HUDEP-2 (cell line): ENCODE data around the gene CASP7.
"Not testable (repeated sequence)": the region's sequence is repeated elsewhere in the genome, so short reads cannot be mapped to it uniquely, and the experiment has no call there.

Experiments used
- DNase-seq, 76 experiments: peaks; one replicate each; lab custom pipeline; 2025; ENCODE audit not compliant: unreplicated experiment in 76 of 76; lab: John Stamatoyannopoulos, UW

Gene CASP7

DNA sequence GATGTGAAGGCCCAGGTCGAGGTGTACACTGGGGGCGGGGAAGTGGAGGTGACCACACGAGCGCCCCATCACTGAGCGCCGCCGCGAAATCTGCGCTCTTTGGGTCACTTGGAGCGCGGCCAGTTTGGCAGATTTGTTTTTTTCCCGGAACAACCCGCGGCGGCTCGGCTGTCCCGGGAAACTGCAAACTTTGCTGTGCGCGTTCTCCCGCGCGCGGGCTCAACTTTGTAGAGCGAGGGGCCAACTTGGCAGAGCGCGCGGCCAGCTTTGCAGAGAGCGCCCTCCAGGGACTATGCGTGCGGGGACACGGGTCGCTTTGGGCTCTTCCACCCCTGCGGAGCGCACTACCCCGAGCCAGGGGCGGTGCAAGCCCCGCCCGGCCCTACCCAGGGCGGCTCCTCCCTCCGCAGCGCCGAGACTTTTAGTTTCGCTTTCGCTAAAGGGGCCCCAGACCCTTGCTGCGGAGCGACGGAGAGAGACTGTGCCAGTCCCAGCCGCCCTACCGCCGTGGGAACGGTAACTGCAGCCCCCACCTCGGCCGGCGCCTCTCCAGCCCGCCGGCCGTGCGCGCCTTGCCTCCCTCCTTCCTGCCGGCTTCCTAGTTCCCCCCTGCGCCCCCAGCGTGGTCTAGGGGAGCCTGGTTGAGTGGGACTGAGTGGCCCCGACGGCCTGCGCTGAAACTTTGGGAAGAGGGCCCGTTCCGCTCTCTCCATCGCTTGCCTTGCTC, at the start of gene CASP7:
Gene CASP7, plus strand, starts transcription at position 450 of the 727 bp plus-strand sequence. CDS start 17,582 bp downstream, outside the sequence.
- peak in 66 of 76 experiments; percentile 1 to 67 (median 42) for DNase-seq

DNA sequence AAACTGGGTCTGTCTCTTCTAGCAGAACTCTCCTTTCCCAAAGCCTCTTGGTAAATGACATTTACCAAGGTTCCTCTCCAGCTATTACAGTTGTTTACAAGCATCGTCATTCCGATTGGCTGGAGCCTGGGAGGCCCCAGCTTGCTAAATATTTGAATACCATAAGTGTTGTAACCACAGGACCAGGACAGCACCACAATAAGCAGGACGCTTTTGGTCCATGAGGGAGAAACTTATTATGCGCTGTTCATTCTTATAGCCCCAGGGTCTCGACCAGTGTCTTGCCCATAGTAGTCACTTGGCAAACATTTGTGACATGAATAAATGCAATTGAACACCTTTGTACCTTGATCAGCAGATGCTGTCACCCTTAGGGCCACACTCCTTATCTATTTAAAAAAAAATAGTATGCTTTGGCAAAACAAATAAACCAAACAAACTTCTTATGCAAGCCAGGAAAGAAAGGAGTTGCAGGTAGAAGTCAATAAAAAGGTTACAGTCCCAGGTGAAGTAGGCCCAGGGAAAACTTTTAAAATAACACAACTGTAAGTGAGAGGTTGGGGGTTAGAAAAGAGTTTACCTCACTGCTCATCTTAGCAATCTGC, 48.7 kb upstream of the CASP7 start:
- no peak for DNase-seq

DNA sequence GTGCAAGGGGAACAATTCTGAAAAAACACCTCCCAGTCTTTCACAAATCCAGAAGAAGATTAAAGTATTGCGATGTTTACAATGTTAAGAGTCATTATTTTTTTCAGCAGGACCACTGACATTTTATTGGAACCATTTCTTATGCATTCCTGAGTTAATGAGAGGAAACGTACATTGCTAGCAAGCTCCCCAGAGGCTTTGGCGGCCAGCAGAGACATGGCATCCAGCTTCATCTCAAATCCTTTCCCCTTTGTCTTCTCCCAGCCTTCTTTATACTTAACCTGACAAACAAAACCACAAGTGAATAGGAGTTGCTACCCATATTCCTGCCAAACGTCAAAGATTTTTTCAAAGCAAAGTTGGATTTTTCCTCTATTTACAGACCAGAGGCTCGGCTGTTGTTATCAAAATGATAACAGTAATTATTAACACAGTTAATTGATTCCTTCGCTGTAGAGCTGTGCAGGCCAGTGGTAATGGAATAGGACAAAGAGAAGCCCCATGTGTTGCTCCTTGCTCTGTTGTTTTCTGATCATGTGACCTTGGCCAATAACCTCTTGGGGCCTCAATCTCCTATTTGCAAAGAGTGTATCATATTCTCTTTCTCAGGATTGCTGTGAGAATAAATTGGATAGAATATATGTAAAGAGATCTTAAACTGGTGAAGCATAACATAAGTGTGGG, 47.9 kb upstream of the CASP7 start:
- DNase-seq: no peak

GRCh38 chr10:113639966-113640365, 39.7 kb upstream of the CASP7 start:
- no peak for DNase-seq

DNA sequence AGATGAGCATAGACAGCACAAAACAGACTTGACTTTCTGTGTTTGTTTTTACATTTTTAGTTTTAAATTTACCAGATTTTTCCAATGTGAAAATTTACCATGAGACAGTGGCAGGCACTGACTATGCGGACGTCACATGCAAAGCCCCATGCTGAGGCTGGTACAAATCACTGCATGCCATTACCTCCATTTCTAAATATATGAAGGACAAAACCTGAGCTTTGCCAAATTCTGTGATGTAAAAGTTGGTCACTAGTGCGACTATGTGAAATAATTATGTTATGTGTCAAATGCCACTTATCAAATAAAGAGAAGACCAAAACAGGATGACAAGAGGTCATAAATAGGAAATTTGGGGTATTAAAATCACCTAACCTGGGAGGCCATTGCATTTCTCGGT, 38.0 kb upstream of the CASP7 start:
- no peak for DNase-seq

GRCh38 chr10:113643183-113643582, 36.5 kb upstream of the CASP7 start:
- DNase-seq: no peak

DNA sequence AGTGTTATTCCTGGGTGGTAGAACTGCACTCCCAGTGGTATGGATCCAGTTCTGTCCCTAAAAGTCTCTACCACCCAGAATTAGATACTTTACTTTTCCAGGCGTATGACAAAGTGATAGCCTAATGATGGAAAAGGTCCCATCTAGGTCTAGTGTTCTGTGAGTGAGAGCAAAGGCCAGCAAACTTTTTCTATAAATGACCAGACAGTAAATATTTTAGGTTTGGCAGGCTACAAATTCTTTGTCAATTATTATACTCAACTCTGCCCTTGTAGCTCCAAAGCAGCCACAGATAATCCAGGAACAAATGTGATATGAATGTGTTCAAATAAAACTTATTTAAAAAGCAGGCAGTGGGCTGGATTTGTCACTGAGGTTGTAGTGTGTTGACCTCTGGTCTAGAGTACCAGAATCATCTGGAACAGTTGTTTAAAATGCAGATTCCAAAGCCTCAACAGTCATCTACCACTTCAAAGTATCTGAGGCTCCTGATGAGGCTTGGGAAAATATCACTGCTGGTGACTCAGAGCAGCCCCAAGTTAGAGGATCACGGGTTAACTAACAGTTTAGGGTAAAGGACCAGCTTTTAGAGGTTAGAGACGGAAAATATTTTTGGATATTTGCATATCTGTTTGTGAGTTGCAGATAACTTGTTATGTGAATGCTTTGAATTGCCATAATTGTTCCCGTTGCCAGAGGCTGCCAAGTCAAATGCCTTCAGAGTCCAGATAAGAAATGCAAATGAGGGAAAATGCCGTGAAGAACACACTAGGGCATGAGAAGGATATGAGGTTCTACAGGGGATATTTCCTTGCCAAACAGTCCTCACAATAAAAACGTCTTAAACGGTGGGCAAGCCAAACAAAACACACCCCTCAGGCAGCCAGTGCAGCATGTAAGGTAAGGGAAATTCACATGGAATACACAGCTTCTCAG, 35.3 kb upstream of the CASP7 start:
- DNase-seq: no peak

- DNase-seq: no peak
Observed at GRCh38 chr10:113646336-113647201, 33.1 kb upstream of the CASP7 start.

- DNase-seq: no peak
Observed at GRCh38 chr10:113647812-113648211, 31.9 kb upstream of the CASP7 start.

DNA sequence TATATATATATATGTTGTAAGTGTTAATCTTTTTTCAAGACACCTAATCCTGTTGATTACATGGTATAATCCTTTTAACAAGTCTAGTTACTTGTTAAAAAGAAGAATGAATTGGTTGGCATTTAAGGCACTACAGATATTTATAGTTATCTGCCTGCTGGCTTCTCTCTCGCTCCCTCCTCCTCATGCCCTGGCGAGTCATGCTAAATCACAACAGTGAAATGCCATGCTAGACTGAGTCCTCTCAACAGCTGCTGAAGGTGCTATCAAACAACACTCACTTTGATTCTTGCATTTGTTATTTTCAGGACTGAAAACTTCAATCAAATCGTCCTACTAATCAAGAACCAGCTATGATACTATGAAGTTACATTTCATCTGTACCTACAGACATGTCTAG, 31.2 kb upstream of the CASP7 start:
- DNase-seq: no peak

DNA sequence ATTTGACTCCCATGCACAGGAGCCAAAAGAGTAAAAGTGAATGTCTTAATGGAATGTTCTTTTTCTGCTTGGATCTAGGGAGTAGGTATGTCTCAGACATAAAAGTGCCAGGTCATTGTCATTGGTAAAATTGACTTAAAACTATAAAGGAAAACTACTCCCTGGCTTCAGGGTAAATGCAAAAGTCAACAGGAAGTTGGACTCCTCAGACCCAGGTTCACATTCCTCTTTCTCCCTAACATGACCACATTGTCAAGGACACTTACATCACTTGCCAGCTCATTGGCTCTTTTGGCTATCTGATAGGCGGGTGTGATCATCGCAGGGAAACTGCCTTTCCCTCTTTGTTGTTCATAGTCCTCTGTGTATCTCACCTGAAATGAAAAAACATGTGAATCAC, 29.5 kb upstream of the CASP7 start:
- no peak for DNase-seq

DNA sequence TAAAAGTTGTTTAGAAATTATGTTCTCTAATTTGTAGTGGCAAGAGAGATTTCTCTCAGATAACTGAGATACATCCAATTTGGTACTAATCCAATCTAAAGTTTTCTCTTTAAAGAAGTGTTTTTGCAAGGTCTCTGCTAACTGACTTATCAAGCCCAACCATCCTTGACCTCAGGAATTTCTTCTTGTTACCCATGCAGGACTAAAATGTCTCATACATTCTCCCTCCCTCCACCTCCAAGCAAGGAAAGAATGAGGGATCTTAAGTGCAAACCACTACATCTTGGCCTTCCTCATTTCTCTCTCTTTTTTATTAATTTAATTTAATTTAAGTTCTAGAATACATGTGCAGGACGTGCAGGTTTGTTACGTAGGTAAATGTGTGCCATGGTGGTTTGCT, 28.7 kb upstream of the CASP7 start:
- no peak for DNase-seq

- DNase-seq: no peak
Observed at GRCh38 chr10:113651898-113652297, 27.8 kb upstream of the CASP7 start.

DNA sequence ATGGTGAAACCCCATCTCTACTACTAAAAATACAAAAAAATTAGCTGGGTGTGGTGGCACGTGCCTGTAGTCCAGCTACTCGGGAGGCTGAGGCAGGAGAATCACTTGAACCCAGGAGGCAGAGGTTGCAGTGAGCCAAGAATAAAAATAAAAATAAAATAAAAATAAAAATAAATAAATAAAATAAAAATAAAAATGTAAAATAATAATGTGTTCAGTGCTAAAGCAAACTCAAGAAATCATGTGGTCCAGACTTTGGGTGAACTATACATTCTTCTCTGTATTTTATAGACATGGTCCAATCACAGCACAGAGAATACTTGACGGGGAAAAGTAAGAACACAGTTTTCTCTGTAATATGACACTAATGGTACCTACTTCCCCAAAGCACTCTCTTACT, 27.3 kb upstream of the CASP7 start:
- not testable (repeated sequence) for DNase-seq

DNA sequence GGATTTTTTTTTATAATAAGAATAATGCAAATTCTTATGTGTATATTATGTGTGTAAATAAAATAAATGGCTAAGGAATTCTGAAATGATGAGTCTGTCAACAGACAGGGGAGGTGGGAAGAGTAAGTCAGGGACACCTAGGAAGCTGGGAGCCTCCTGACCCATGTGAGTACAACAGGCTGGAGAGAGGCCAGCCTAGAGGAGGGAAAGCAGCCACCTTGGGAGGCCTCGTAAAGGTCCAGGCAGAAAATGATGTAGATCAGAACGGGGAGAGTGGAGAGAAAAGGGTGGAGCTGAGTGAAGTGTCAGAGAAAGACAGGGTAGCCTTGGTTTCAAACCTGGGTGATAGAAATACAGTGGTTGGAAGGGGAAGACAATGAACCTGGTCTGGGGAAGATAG, 22.8 kb upstream of the CASP7 start:
- DNase-seq: no peak

- DNase-seq: no peak
Observed at GRCh38 chr10:113657544-113657943, 22.2 kb upstream of the CASP7 start.

DNA sequence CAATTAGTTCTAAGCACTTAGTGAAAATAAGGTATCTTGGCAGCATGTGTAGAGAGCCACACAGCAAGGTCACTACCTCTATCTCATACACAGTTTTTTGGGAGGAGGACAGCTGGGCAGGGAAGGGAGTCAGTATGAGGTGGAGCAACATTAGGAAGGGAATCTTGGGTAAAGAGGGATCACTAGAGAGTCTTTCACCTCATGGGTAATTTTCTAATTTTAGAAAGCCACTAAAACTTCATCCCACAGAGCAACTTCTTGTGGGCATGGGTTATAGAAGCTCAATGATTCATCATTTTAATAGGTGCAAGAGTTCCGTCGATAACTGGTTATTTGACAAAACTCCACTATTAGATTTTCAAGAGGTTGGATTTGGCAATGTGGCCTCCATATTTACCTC, 18.4 kb upstream of the CASP7 start:
- no peak for DNase-seq

GRCh38 chr10:113663142-113663541, 16.6 kb upstream of the CASP7 start:
- no peak for DNase-seq

DNA sequence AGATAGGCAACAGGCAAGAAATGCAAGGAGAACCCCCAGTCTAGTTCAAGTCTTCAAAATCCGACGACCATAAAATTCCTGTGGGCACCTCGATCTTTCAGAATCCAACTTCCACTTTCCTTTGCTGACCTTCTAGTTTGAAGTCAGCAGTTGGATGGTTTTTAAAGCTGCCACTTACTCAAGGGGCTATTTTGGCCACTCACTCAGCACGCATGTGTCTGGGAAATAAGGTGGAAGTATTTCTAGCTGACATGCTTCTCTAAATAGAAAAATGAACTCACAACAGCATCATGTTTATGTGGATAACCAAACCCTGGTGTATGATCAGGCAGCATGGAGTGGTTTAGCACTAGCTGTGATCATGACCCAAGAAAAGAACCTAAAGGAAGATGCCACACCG, 15.8 kb upstream of the CASP7 start, which contains the start of gene NRAP:
Gene NRAP, minus strand, starts transcription at position 134 of the 400 bp plus-strand sequence. CDS start 159 bp downstream, outside the sequence.
- no peak for DNase-seq

DNA sequence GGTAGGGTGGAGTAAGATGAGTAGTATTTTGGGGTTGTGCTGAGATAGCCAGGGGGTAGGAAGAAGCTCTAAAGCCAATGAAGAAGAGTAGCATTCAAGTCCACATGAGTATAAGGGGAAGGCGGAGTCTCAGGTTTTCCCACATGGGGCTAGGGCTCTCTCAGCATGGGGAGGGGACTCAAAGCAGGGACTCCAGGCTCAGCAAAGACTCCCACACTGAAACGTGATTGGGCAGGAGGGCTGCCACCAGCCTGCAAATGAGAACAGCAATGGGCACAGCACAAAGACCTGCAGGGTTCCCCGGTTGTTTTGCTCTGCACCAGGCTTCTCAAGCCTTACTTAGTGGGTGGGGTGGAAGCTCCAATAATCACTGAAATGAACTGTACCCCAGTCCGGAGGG, 14.4 kb upstream of the CASP7 start:
- DNase-seq: no peak
